ENCODE results near the gene MAGI2. TPM values are rescaled to one million over a fixed set of nuclear protein-coding genes. Genes with fewer than 3 reads are reported as not detected.

The MAGI2 gene
- total RNA-seq, 1 experiment from 2014 or later, result 0.07 TPM

- DNase-seq (ENCODE audit: unreplicated experiment), result no peak
- H3K27me3 Mint-ChIP-seq (ENCODE audit: insufficient read depth, unreplicated experiment), result no peaks in the 10 kb centered on the region
- ChIA-PET CTCF (interaction anchor here (0.6 kb wide), 1 partner anchor 544 kb away, joined by 3 read pairs; no protein-coding TSS in a partner anchor), POLR2A (interaction anchor here (0.6 kb wide), 1 partner anchor 464 kb away, joined by 3 read pairs; no protein-coding TSS in a partner anchor)
- H3K4me3 Mint-ChIP-seq (ENCODE audit: unreplicated experiment), result no peak overlapping the region
- H3K9me3 Mint-ChIP-seq (ENCODE audit: unreplicated experiment), result no peaks in the 10 kb centered on the region
- H3K27ac Mint-ChIP-seq (ENCODE audit: low read depth, unreplicated experiment), result no peak overlapping the region
- H3K36me3 Mint-ChIP-seq (ENCODE audit: insufficient read depth, unreplicated experiment), result no peaks in the 10 kb centered on the region
- intact Hi-C loops (cut with micrococcal nuclease), result no loop called here
- TF ChIP-seq, protein P1, sequence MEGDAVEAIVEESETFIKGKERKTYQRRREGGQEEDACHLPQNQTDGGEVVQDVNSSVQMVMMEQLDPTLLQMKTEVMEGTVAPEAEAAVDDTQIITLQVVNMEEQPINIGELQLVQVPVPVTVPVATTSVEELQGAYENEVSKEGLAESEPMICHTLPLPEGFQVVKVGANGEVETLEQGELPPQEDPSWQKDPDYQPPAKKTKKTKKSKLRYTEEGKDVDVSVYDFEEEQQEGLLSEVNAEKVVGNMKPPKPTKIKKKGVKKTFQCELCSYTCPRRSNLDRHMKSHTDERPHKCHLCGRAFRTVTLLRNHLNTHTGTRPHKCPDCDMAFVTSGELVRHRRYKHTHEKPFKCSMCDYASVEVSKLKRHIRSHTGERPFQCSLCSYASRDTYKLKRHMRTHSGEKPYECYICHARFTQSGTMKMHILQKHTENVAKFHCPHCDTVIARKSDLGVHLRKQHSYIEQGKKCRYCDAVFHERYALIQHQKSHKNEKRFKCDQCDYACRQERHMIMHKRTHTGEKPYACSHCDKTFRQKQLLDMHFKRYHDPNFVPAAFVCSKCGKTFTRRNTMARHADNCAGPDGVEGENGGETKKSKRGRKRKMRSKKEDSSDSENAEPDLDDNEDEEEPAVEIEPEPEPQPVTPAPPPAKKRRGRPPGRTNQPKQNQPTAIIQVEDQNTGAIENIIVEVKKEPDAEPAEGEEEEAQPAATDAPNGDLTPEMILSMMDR (IDR thresholded peaks at IDR 0.05; ENCODE audit: unreplicated experiment), result no peak
- no peaks in the 10 kb centered on the region for H3K4me1 Mint-ChIP-seq (ENCODE audit: insufficient read depth, unreplicated experiment)
- BruUV-seq (replicated peaks), result no TSS peak
These were observed 1477.6 kb downstream of the MAGI2 start for GRCh38 chr7:77975672-77976480.

- H3K27ac Mint-ChIP-seq (ENCODE audit: low read depth, unreplicated experiment), result no peak overlapping the region
- POLR2A ChIA-PET, result no interaction called here
These were observed 1481.7 kb downstream of the MAGI2 start for GRCh38 chr7:77971726-77972125.

DNA sequence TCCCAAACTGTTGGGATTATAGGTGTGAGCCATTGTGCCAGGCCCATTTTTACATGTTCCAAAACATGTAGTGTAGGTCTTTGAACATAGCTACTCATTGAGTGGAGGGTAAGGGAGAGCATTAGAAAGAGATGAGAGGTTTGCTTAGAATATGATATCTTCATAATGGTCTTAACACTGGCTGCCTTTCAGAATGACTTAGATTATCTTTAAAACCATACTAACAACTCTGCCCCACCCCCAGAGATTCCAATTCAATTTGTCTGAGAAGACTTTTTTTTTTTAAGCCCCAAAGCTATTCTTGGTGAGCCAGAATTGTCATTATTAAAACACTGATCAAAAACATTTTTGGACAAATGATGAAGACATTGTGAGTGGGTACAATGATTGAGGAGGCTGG, 1486.0 kb downstream of the MAGI2 start:
- no peak for DNase-seq (ENCODE audit: unreplicated experiment)
- POLR2A ChIA-PET, result interaction anchor here (0.7 kb wide), 1 partner anchor 168 kb away, joined by 3 read pairs; no protein-coding TSS in a partner anchor
- Mint-ChIP-seq H3K4me3 (ENCODE audit: unreplicated experiment) (no peak overlapping the region), H3K9me3 (ENCODE audit: unreplicated experiment) (no peaks in the 10 kb centered on the region), H3K36me3 (ENCODE audit: insufficient read depth, unreplicated experiment) (no peaks in the 10 kb centered on the region), H3K27ac (ENCODE audit: low read depth, unreplicated experiment) (no peak overlapping the region), H3K4me1 (ENCODE audit: insufficient read depth, unreplicated experiment) (no peaks in the 10 kb centered on the region), H3K27me3 (ENCODE audit: insufficient read depth, unreplicated experiment) (no peaks in the 10 kb centered on the region)
- BruUV-seq (replicated peaks), result no TSS peak
- CTCF ChIA-PET, result interaction anchor here (0.6 to 0.8 kb wide), 3 partner anchors 23 to 179 kb away, joined by 3 to 6 read pairs (median 3); no protein-coding TSS in a partner anchor
- intact Hi-C loops (cut with micrococcal nuclease), result no loop called here
- TF ChIP-seq, protein P1 (IDR thresholded peaks at IDR 0.05; ENCODE audit: unreplicated experiment), result no peak

More at GRCh38 chr7:77971726-77972125, 1481.7 kb downstream of the MAGI2 start:
- intact Hi-C loops (cut with micrococcal nuclease), result no loop called here
- Mint-ChIP-seq H3K9me3 (ENCODE audit: unreplicated experiment) (no peaks in the 10 kb centered on the region), H3K36me3 (ENCODE audit: insufficient read depth, unreplicated experiment) (no peaks in the 10 kb centered on the region), H3K4me3 (ENCODE audit: unreplicated experiment) (no peak overlapping the region), H3K4me1 (ENCODE audit: insufficient read depth, unreplicated experiment) (no peaks in the 10 kb centered on the region), H3K27me3 (ENCODE audit: insufficient read depth, unreplicated experiment) (no peaks in the 10 kb centered on the region)
- TF ChIP-seq, protein P1 (IDR thresholded peaks at IDR 0.05; ENCODE audit: unreplicated experiment), result no peak
- CTCF ChIA-PET, result no interaction called here
- BruUV-seq (replicated peaks), result no TSS peak
- no peak for DNase-seq (ENCODE audit: unreplicated experiment)

Data from MCF 10A (cell line).